AG20443 (cell line): ENCODE data around the gene PHOX2B.

Source experiments
- DNase-seq: peaks from one replicate; pipeline ENCODE4 v3.0.0; 2012; ENCODE audit warnings: low spot score, mixed read lengths

The PHOX2B gene

GRCh38 chr4:41748571-41749475 lies at the start of gene PHOX2B:
Gene PHOX2B (minus strand): TSS chr4:41748725. CDS start chr4:41748610, 115 bp downstream.
- no peak for DNase-seq

GRCh38 chr4:41797260-41797659 lies 48.7 kb upstream of the PHOX2B start:
- no peak for DNase-seq

- DNase-seq = no peak
Observed at GRCh38 chr4:41796545-41797210, 48.2 kb upstream of the PHOX2B start.

- DNase-seq = no peak
Observed at GRCh38 chr4:41795796-41796385, 47.4 kb upstream of the PHOX2B start.

- DNase-seq = no peak
Observed at GRCh38 chr4:41792166-41792565, 43.6 kb upstream of the PHOX2B start.

- DNase-seq = no peak
Observed at GRCh38 chr4:41791557-41791956, 43.0 kb upstream of the PHOX2B start.

GRCh38 chr4:41787931-41788330 lies 39.4 kb upstream of the PHOX2B start:
- DNase-seq = no peak

GRCh38 chr4:41785665-41786064 lies 37.1 kb upstream of the PHOX2B start:
- no peak for DNase-seq

- no peak for DNase-seq
Observed at GRCh38 chr4:41784191-41784979, 35.9 kb upstream of the PHOX2B start.

GRCh38 chr4:41776466-41776865 lies 27.9 kb upstream of the PHOX2B start:
- no peak for DNase-seq

- DNase-seq = no peak
Observed at GRCh38 chr4:41763729-41764128, 15.2 kb upstream of the PHOX2B start.

- no peak for DNase-seq
Observed at GRCh38 chr4:41758884-41759283, 10.4 kb upstream of the PHOX2B start.

GRCh38 chr4:41757521-41758156 lies 9.1 kb upstream of the PHOX2B start:
- DNase-seq = no peak

GRCh38 chr4:41753942-41754341 lies 5.4 kb upstream of the PHOX2B start:
- no peak for DNase-seq

- no peak for DNase-seq
Observed at GRCh38 chr4:41752081-41752836, 3.7 kb upstream of the PHOX2B start.

- no peak for DNase-seq
Observed at GRCh38 chr4:41751449-41752061, 3.0 kb upstream of the PHOX2B start.

GRCh38 chr4:41750626-41751448 lies 2.3 kb upstream of the PHOX2B start:
- no peak for DNase-seq

- DNase-seq = no peak
Observed at GRCh38 chr4:41750121-41750625, 1.6 kb upstream of the PHOX2B start.

GRCh38 chr4:41749631-41750039 lies 1.1 kb upstream of the PHOX2B start:
- DNase-seq = no peak
